H1 (cell line): Measurements from ENCODE around the gene MACF1. TPM values are rescaled to one million over a fixed set of nuclear protein-coding genes. Genes with fewer than 3 reads are reported as not detected.

Source experiments
- MAFK ChIP-seq: IDR thresholded peaks from 2 replicates; pipeline ENCODE4 v1.6.1; 2012; ENCODE audit warnings: low read depth, mild to moderate bottlenecking, improper control_type of control experiment, low read length
- NANOG ChIP-seq: IDR thresholded peaks from 2 replicates; pipeline ENCODE4 v1.6.1; 2011; ENCODE audit warnings: low read length, low read depth, mild to moderate bottlenecking, inconsistent platforms; ENCODE audit not compliant: insufficient read depth, poor library complexity, severe bottlenecking
- RNF2 ChIP-seq: fragments of 200-900, 300-1000 bp; sonication (generic); IDR thresholded peaks from 2 replicates; pipeline ENCODE4 v1.7.1; 2016; ENCODE audit warnings: borderline replicate concordance, low read depth, mild to moderate bottlenecking, antibody characterized with exemption, low read length; ENCODE audit not compliant: poor library complexity, severe bottlenecking; ENCODE audit errors: missing control alignments
- TEAD4 ChIP-seq: IDR thresholded peaks from 2 replicates; pipeline ENCODE4 v1.6.1; 2012; ENCODE audit warnings: low read depth, low read length, inconsistent platforms, mixed read lengths
- polyA plus RNA-seq, 7 experiments: library from polyadenylated mRNA; depleted of rRNA in 3 of 7; stranded (reverse) in 5 of 7; unstranded in 2 of 7; fragments of >200 nt in 5 of 7; fragments of 200-250 nt in 2 of 7; gene quantifications; 1 replicate in 5 of 7; 2 replicates in 1 of 7; 4 replicates in 1 of 7; pipeline versions ENCODE4 v1.2.1 to v1.2.3, GENCODE V29; 2011 to 2013; ENCODE audit warnings: missing spikeins in 2 of 7, mixed read lengths in 2 of 7
- total RNA-seq: library from RNA; stranded (reverse); fragmentation: NEBNext Ultra II Directional; extraction: Animal tissue kit (Norgen Biotek cat#: 25700); gene quantifications from 2 replicates; pipeline ENCODE4 v1.2.1, GENCODE V29; 2021
- TF ChIP-seq, protein P1 (sequence below): fragments of 300-600 bp; sonication (generic); IDR thresholded peaks from 2 replicates; pipeline ENCODE4 v1.7.1; 2012; ENCODE audit warnings: low read length, moderate library complexity, mild to moderate bottlenecking, inconsistent platforms; ENCODE audit not compliant: insufficient replicate concordance

The MACF1 gene
- total and polyA plus RNA-seq, 2 of the 8 experiments (the other 6 are each of a cell fraction or from before 2014, with no cell fraction given) = 59.8 to 285 TPM

GRCh38 chr1:39159224-39160036, 45.1 kb upstream of the MACF1 start (continued):
- TF ChIP-seq, protein P1, sequence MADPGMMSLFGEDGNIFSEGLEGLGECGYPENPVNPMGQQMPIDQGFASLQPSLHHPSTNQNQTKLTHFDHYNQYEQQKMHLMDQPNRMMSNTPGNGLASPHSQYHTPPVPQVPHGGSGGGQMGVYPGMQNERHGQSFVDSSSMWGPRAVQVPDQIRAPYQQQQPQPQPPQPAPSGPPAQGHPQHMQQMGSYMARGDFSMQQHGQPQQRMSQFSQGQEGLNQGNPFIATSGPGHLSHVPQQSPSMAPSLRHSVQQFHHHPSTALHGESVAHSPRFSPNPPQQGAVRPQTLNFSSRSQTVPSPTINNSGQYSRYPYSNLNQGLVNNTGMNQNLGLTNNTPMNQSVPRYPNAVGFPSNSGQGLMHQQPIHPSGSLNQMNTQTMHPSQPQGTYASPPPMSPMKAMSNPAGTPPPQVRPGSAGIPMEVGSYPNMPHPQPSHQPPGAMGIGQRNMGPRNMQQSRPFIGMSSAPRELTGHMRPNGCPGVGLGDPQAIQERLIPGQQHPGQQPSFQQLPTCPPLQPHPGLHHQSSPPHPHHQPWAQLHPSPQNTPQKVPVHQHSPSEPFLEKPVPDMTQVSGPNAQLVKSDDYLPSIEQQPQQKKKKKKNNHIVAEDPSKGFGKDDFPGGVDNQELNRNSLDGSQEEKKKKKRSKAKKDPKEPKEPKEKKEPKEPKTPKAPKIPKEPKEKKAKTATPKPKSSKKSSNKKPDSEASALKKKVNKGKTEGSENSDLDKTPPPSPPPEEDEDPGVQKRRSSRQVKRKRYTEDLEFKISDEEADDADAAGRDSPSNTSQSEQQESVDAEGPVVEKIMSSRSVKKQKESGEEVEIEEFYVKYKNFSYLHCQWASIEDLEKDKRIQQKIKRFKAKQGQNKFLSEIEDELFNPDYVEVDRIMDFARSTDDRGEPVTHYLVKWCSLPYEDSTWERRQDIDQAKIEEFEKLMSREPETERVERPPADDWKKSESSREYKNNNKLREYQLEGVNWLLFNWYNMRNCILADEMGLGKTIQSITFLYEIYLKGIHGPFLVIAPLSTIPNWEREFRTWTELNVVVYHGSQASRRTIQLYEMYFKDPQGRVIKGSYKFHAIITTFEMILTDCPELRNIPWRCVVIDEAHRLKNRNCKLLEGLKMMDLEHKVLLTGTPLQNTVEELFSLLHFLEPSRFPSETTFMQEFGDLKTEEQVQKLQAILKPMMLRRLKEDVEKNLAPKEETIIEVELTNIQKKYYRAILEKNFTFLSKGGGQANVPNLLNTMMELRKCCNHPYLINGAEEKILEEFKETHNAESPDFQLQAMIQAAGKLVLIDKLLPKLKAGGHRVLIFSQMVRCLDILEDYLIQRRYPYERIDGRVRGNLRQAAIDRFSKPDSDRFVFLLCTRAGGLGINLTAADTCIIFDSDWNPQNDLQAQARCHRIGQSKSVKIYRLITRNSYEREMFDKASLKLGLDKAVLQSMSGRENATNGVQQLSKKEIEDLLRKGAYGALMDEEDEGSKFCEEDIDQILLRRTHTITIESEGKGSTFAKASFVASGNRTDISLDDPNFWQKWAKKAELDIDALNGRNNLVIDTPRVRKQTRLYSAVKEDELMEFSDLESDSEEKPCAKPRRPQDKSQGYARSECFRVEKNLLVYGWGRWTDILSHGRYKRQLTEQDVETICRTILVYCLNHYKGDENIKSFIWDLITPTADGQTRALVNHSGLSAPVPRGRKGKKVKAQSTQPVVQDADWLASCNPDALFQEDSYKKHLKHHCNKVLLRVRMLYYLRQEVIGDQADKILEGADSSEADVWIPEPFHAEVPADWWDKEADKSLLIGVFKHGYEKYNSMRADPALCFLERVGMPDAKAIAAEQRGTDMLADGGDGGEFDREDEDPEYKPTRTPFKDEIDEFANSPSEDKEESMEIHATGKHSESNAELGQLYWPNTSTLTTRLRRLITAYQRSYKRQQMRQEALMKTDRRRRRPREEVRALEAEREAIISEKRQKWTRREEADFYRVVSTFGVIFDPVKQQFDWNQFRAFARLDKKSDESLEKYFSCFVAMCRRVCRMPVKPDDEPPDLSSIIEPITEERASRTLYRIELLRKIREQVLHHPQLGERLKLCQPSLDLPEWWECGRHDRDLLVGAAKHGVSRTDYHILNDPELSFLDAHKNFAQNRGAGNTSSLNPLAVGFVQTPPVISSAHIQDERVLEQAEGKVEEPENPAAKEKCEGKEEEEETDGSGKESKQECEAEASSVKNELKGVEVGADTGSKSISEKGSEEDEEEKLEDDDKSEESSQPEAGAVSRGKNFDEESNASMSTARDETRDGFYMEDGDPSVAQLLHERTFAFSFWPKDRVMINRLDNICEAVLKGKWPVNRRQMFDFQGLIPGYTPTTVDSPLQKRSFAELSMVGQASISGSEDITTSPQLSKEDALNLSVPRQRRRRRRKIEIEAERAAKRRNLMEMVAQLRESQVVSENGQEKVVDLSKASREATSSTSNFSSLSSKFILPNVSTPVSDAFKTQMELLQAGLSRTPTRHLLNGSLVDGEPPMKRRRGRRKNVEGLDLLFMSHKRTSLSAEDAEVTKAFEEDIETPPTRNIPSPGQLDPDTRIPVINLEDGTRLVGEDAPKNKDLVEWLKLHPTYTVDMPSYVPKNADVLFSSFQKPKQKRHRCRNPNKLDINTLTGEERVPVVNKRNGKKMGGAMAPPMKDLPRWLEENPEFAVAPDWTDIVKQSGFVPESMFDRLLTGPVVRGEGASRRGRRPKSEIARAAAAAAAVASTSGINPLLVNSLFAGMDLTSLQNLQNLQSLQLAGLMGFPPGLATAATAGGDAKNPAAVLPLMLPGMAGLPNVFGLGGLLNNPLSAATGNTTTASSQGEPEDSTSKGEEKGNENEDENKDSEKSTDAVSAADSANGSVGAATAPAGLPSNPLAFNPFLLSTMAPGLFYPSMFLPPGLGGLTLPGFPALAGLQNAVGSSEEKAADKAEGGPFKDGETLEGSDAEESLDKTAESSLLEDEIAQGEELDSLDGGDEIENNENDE = peak; percentile 73
- TF ChIP-seq MAFK (no peak), NANOG (peak; percentile 84), RNF2 (no peak), TEAD4 (0 out of 2 replicates have a peak, but pooled peaks have one; percentile 15)
